GM19023 (cell line): ENCODE results near the gene ZCCHC14.

ENCODE experiments used
- ATAC-seq: cut with Tn5 transposase; IDR thresholded peaks from one replicate; pipeline ENCODE4 v1.9.1; 2021; ENCODE audit warnings: mild to moderate bottlenecking, moderate library complexity; ENCODE audit not compliant: unreplicated experiment

The ZCCHC14 gene

DNA sequence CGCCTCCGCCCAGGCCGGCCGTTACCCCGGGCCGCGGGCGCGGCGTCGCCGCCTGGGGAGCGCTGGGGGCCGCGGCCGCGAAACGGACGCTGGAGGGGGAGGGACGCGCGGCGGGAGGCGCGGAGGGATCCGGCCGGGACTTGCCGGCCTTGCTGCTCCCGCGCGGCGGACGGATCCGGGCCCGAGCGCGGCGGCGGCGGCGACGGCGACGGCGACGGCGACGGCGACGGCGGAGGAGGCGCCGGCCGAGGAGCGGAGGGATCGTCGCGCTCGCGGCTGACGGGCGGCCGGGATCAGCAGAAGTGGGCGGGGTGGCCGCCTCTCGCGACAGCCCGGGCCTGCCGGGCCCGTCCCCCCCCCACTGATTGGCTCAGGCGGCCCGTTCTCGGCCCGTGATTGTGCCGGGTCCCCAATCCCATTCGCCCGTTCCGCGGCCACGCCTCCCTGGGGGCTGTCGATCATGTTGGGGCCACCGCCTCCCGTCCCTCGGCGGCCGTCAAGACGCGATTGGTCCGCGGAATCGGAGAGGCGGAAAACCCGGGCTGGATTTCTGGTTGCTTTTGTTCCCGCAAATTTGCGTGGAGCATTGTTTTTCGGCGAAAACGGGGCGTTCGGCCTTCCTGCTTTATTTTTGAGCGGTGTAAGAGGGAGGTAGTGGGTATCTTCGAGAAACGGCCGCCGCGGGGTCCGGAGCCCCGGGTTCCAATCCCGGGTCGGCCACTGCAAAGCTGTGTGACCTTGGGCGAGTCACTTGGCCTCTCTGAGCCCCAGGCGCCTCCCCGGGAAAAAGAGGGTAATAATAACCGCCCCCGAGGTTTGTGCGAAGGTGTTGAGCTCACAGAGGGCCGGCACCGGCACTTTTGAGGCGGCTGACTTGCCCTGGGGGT lies at the start of gene ZCCHC14:
TSS of gene ZCCHC14 (minus strand) at position 304 of the 887 bp plus-strand sequence. CDS start 786 bp downstream, outside the sequence.
- ATAC-seq, result peak; percentile 80

DNA sequence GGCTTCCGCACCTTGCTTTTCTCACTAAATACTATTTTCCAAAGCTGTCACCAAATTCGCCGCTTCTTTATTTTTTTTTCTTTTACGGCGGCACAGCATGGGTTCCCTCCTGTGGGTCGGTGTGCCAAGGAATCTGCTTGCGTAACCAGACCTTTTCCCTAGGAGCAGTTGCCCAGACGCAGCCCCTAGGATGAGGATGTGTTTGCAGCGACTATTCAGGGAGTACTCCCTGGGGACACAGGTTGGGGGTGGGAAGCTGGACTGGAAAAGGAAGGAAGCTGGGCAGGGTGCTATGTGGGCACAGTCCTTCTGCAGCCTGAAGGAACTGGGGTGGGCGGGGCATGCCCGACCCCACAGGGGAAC lies 49.0 kb upstream of the ZCCHC14 start:
- ATAC-seq, result no peak

DNA sequence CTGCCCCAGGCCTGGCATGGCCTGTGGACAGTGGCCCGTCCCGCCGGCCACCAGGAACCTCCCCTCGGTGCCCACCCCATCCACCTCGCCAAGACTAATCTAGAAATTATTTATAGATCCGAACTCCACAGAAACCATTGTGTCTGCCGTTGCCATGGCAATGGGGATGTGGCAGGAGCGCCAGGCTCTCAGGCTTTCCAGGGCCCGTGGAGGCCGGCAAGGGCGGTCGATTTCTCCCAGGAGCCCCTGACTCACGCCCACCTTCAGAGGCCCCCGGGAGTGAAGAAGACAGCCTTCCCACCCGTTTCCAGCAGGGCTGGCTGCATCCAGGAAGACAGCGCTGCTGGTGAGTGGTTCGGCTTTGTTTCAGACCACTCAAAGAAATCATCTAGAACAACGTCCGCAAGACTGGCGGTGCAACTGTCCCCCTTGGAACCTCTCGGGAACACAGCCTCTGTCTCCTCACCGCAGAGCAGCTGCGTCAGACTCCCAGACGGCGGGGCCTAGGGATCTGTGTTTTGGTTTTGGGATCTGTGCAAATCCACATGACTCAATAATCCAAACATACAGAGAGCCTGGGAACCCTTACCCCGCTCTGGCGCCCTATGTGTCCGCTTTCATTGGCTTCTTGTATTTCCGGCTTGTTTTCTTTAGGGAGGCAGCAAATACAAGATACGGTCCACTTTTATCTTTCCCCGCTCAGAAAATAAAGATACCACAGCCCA lies 48.5 kb upstream of the ZCCHC14 start:
- ATAC-seq, result no peak

DNA sequence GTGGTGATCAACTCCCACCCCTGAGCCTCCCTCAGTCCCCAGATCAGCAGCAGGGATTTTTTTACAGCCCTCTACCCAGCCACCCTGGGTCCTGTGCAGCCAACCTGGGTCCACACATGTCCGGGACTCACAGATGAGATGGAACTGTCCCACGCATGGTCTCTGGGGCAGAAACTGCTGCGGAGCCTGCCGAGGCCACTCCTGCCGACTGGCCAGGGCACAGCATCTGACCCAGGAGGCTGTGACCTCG lies 48.0 kb upstream of the ZCCHC14 start:
- ATAC-seq, result no peak

DNA sequence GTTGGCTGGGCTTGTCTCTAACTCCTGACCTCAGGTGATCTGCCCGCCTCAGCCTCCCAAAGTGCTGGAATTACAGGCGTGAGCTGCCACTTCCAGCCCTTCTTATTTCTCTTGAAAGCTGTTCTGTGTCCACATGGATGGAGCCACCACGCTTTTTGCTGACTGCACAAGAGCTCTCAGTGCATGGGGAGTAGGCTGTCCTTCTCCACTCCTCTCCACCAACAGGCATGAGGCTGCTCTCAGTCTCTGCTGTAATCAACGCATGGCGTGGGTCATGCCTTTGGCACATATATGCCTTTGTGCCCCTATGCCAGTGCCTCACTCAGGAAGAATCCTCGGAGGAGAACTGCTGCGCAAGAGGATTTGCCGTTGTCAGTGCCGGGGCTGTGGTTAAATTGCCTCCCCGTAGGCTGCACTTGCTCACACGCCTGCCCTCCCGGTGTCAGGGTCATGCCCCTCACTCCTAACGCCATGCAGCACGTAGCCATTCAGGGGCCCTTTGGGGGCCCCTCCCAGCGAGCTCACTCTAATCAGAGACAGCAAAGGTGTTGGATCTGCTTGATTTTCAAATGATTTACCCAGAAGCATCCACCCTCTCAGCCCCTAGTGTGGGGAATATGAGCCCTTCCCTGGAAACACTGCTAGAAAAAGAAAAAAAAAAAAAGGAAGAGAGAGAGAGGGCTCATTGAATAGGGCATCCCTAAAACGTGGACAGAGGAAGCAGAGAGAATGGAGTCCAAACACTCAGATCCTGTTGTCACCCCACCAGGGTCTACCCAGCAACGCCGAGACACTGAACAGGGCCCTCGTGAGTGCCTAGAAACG lies 47.5 kb upstream of the ZCCHC14 start:
- no peak for ATAC-seq

DNA sequence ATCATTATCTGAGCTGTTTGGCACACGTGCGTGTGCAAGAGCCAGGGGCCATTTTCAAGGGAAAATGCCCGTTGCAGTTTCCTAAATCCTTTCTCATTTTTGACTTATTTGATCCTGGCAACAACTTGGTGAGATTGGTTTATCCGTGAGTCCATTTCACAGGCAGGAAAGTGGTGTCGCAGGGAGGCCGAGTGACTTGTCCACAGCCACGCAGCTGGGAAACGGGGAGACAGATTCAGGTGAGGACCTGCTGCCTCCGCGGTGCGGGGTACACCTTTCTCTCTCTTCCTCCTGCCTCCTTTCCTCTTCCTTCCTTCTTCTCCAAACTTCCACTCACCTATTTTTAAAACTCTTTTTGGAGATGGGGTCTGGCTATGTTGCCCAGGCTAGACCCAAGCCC lies 46.3 kb upstream of the ZCCHC14 start:
- no peak for ATAC-seq

DNA sequence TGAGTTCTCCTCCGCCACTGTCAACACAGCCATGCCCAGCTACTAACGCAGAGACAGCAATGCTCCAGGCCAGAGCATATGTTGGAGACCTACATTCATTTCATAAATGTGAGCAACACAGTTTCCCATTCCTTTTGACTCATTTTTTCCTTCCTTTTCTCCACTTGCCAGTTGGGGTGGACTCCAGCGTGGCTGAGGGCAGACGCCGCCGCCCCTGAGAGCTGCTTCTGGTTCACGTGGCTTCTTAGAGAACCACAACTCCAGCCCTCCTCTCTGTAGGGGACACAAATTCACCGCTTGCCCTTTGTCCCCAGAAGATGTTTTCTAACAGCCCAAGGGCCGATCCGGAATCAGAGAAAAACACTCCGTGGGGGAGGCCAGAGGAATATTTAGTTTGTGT lies 45.8 kb upstream of the ZCCHC14 start:
- ATAC-seq, result no peak

DNA sequence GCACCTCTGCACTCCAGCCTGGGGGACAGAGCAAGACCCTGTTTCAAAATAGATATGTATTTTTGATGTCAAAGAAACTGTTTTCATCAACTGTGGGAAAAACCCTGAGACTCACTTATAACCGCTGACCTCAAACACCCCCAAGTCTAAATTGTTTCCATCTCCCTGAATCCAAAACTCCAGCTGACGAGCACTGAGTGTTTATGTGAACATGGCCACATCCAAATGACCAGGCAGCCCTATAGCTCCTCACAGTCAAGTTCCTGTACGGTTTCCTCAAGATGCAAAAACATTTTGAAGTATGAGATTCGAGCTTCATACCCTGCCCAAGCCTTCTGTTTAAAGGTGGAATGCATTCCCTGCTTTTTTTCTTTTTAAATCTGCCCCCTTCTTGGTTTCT lies 45.3 kb upstream of the ZCCHC14 start:
- no peak for ATAC-seq

DNA sequence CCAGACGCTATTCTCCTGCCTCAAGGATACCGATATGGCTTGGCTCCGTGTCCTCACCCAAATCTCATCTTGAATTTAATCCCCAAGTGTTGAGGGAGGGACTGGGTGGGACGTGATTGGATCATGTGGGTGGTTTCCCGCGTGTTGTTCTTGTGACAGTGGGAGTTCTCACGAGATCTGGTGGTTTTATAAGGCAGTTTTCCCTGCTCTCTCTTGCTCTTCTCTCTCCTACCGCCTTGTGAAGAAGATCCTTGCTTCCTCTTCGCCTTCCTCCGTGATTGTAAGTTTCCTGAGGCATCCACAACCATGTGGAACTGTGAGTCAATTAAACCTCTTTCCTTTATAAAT lies 43.9 kb upstream of the ZCCHC14 start:
- ATAC-seq, result no peak

DNA sequence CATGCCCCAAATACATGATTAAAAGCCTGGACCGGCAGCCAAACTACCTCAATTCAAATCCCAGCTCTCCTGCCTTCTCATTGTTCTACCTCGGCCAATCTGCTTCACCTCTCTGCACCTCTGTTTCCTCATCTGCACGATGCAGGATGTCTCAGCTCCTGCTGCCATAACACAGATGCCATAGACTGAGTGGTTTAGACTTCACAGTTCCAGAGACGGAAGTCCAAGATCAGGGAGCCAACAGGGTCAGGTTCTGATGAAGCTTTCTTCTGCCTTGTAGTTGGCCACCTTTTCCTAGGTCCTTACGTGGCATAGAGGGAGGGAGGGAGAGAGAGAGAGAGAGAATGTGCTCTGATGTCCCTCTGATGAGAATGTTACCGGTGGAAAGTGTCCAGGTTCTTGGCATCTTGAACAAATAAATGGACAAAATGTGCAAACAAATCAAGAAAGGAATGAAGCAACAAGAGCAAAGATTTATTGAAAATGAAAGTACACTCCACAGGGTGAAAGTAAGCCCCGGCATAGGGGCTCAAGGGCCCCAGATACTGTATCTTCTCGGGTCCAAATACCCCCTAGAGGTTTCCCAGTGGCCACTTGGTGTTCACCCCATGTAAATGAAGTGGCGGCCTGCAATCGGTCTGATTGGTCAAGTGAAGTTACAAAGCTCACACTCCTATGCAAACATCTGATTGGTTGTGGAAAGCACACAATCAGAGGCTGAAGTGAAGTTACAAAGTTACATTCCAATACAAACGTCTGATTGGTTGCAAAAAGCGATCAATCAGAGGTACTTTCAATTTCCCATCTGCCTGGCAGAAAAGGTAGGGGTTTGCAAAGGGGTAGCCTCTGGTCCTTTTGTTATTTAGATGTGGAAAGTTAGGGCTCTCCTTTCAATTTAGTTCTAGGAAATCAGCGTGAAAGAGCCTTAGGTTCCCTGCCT lies 43.3 kb upstream of the ZCCHC14 start:
- no peak for ATAC-seq

DNA sequence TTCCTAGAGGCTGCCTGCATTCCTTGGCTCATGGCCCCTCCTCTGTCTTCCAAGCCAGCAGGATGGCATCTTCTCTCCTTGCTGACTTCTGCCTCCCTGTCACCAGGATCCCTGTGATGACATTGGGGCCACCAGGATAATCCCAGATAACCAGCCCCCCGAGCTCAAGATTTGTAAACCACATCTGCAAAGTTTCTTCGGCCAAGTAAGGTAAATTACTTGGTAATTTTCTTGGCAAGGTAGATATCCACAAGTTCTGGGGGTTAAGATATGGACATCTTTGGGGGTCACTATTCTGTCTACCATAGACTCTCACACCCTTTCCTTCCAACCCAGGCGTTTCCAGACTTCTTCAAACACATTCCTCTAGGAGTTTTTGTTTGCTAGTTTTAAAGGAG lies 42.6 kb upstream of the ZCCHC14 start:
- ATAC-seq, result no peak

DNA sequence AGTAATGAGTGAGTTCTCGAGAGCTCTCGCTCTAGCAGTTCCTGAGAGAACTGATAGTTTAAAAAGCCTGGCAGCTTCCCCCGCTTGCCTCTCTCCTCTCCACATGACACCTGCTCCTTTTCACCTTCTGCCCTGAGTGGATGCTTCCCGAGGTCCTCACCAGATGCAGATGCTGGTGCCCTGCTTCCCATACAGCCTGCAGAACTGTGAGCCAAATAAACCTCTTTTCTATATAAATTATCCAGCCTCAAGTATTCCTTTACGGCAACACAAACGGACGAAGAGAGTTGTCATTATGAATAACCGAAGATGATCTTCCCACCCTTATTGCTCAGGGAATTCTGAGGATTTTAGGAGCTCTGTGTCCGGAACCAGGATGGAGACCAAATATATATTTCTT lies 41.9 kb upstream of the ZCCHC14 start:
- ATAC-seq, result no peak

DNA sequence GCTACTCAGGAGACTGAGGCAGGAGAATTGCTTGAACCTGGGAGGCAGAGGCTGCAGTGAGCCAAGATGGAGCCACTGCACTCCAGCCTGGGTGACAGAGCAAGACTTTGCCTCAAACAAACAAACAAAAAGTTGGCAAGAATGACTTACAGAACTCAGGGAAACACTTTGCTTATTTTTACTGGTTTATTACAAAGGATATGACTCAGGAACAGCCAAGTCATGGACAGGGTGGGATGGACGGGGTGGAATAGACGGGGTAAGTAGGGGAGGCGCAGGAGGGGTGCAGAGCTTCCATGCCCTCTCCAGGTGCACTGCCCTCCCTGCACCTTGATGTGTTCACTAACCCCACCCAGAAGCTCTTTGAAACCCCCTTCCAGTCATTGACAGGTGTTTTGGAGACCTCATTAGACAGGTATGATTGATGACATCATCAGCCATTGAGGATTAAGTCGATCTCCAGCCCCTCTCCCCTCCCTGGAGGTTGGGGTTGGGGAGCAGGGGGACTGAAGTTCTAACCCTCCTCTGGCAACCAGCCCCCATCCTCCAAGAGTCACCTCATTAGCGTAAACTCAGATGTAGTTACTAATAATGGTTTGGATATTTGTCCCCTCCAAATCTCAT lies 41.3 kb upstream of the ZCCHC14 start:
- ATAC-seq, result no peak

DNA sequence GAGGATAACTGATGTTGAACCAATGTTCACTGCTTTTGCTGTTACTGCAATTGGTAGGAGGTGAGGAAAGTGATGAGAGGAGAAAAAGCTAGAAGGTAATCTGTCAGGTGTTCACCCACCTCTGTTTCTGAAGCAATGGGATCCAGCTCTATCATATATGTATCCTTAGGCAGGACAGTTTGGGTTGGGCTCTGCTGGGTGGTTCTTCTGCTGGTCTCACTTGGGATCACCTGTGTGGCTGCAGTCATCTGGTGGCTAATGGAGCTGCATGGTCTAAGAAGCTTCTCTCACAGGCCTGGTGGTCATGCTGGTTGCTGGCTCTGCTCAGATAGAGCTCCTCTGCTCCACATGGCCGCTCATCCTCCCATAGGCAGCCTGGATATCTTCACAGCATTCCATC lies 40.2 kb upstream of the ZCCHC14 start:
- ATAC-seq, result no peak

DNA sequence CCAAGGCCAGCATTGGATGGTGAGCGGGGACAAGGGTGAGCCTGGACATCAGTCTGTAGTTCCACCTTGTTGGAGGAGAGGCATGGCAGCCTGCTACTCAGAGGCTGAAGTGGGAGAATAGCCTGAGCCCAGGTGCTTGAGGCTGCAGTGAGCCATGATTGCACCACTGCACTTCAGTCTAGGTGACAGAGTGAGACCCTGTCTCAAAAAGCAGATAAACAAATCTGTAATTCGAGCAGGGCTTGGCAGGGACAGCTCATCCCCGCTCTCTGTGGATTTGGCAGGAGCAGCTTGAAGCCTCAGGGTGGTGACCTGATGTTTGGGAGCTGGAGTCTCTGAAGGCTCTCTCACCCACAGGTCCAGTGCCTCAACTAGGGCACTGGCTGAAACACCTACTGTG lies 38.6 kb upstream of the ZCCHC14 start:
- ATAC-seq, result no peak

DNA sequence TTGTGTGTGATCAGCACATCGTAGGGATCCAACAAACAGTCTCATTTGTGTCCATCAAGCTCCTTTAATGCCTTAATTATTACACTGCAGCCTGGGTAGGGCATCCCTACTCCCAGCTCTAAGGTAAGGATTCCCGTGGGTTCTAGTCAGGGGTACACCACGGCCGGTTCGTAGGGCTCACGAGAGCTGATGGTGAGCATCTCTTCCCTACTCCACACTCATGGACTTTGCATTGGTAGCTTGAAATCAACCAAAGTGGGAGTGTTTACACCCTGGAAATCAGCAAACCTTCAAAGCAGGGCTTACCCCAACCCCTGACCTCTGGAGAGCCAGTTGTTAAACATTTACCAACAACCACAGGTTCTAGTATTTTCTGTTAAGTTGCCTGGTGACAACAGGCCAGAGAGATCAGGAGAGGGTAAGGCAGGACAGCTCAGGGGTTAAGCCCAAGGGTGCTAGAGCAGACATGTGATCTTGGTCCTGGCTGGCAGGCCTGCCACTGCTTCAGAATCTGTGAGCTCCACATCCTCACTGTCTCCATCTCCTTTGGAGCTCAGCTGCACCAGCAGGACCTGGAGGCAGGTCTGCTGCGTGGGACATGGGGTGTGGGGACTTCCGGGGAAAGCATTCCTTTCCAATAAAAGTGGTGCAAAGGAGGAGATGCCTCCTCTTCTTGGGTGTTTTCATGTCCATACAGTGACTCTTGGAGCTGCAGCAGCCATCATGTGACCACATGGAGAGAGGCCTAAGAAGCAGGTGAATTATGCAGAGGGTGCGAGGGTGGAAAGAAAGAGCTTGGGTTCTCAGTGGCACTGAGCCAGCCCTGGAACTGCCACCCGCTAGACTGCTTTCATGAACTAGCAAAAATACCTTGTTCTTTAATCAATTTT lies 36.1 kb upstream of the ZCCHC14 start:
- no peak for ATAC-seq

DNA sequence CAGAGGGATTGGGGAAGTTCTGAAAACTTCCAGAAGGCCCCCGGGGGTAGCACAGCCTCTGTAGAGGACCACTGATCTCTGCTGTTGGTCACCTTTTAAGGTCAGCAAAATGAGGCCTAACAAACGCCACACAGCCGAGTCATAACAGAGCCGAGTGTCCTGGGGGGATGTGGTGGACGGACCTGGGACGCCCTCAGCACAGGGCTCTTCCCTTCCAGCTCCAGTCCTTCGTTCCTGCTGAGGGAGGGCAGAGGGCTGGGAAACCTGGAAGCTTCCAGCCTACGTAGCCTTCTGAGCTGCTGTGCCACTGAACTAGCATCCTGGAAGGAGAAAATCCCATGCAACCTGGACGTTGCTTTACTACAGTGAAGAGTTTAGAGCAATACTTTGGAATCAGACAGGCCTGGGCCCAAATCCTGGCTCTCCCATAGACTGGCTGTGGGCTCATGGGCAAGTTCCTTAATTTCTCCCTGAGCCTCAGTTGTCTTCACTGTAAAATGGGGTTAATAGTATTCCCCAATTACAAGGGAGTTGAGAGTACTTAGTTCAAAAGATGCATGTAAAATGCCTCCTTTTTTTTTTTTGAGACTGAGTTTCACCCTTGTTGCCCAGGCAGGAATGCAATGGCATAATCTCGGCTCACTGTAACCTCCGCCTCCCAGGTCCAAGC lies 34.4 kb upstream of the ZCCHC14 start:
- ATAC-seq, result no peak

DNA sequence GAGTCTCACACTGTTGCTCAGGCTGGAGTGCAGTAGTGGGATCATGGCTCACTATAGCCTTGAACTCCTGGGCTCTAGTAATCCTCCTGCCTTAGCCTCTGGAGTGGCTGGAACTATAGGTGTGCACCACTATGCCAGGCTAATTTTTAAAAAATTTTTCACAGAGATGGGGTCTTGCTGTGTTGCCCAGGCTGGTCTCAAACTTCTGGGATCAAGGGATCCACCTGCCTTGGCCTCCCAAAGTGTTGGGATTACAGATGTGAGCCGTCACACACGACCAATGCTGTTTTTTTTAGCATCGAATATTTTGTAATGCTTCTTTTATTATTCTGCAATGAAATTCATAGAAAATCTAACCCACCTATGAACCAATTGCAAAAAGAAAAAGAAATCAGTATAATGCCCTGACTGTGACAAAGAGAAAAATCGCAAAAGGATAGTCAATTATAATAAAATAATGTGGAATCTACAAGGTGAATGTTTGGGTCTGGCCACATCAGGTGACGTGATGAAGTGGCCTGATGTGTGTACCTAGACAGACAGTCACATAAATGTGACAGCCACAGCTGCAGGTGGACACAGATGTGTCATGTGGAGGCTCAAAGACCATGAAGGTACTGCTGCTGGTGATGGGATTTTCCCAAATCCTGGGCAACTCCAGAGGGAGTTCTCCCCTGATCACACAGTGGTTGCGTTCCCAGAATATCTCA lies 33.6 kb upstream of the ZCCHC14 start:
- ATAC-seq, result no peak
